ENCODE data around the gene TRIM29. TPM values are rescaled to one million over a fixed set of nuclear protein-coding genes. Genes with fewer than 3 reads are reported as not detected.

Gene TRIM29
- total RNA-seq, 1 donor from 2014 or later = not detected

DNA sequence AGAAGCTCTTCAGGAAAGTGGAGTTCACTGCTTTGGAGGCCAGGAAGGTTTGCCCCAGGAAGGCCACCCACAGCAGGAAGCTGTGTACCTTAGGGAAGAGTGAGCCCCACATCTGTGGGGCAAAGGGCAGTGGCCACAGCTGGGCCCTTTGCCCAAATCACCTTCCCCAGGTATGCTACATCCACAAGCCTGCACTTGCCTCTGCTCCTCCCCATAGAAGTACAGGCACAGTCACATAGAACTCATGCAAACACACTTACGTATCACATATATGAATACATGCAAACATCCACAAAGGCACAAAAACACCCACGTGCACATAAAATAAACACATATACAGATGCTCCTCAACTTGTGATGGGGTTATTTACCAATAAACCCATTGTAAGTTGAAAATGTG, 2.1 kb downstream of the TRIM29 start:
- peaks cover 34% of the 10 kb centered on the region for H3K27me3 Mint-ChIP-seq
- H3K4me3 Mint-ChIP-seq (ENCODE audit: low read depth) = no peak overlapping the region
- TF ChIP-seq, protein P1, sequence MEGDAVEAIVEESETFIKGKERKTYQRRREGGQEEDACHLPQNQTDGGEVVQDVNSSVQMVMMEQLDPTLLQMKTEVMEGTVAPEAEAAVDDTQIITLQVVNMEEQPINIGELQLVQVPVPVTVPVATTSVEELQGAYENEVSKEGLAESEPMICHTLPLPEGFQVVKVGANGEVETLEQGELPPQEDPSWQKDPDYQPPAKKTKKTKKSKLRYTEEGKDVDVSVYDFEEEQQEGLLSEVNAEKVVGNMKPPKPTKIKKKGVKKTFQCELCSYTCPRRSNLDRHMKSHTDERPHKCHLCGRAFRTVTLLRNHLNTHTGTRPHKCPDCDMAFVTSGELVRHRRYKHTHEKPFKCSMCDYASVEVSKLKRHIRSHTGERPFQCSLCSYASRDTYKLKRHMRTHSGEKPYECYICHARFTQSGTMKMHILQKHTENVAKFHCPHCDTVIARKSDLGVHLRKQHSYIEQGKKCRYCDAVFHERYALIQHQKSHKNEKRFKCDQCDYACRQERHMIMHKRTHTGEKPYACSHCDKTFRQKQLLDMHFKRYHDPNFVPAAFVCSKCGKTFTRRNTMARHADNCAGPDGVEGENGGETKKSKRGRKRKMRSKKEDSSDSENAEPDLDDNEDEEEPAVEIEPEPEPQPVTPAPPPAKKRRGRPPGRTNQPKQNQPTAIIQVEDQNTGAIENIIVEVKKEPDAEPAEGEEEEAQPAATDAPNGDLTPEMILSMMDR (IDR thresholded peaks at IDR 0.05; ENCODE audit: unreplicated experiment) = no peak
- H3K4me1 Mint-ChIP-seq (ENCODE audit: low read depth) = peaks cover 2% of the 10 kb centered on the region
- H3K9me3 Mint-ChIP-seq (ENCODE audit: low read depth) = no peaks in the 10 kb centered on the region
- no peak for DNase-seq (ENCODE audit: low spot score, unreplicated experiment)
- H3K27ac Mint-ChIP-seq = no peak overlapping the region
- H3K36me3 Mint-ChIP-seq (ENCODE audit: insufficient read depth) = no peaks in the 10 kb centered on the region

DNA sequence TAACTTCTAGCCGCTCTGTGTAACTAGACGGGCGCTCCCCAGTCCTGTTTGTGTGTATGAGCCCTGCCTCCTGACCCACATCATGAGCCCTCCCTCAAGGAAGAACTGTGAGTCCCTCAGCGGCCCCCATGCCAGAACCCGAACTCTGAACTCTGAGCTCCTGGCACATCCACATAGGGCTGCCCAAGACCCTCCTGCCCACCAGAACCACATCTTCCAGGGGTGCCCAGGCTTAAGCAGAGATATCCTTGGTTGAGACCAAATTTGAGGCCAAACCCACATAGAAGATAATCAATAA, 3.0 kb downstream of the TRIM29 start:
- Mint-ChIP-seq H3K4me3 (ENCODE audit: low read depth) (no peak overlapping the region), H3K27ac (no peak overlapping the region), H3K4me1 (ENCODE audit: low read depth) (peaks cover 2% of the 10 kb centered on the region), H3K9me3 (ENCODE audit: low read depth) (no peaks in the 10 kb centered on the region), H3K27me3 (peaks cover 29% of the 10 kb centered on the region), H3K36me3 (ENCODE audit: insufficient read depth) (no peaks in the 10 kb centered on the region)
- DNase-seq (ENCODE audit: low spot score, unreplicated experiment) = no peak
- TF ChIP-seq, protein P1 (IDR thresholded peaks at IDR 0.05; ENCODE audit: unreplicated experiment) = no peak

GRCh38 chr11:120134106-120134930, 3.6 kb downstream of the TRIM29 start:
- H3K4me3 Mint-ChIP-seq (ENCODE audit: low read depth) = no peak overlapping the region
- H3K9me3 Mint-ChIP-seq (ENCODE audit: low read depth) = no peaks in the 10 kb centered on the region
- TF ChIP-seq, protein P1 (IDR thresholded peaks at IDR 0.05; ENCODE audit: unreplicated experiment) = no peak
- peaks cover 2% of the 10 kb centered on the region for H3K4me1 Mint-ChIP-seq (ENCODE audit: low read depth)
- DNase-seq (ENCODE audit: low spot score, unreplicated experiment) = no peak
- H3K27me3 Mint-ChIP-seq = peaks cover 30% of the 10 kb centered on the region
- H3K27ac Mint-ChIP-seq = no peak overlapping the region
- H3K36me3 Mint-ChIP-seq (ENCODE audit: insufficient read depth) = no peaks in the 10 kb centered on the region

- Mint-ChIP-seq H3K4me3 (ENCODE audit: low read depth) (no peak overlapping the region), H3K4me1 (ENCODE audit: low read depth) (peaks cover 2% of the 10 kb centered on the region), H3K36me3 (ENCODE audit: insufficient read depth) (no peaks in the 10 kb centered on the region), H3K9me3 (ENCODE audit: low read depth) (no peaks in the 10 kb centered on the region), H3K27me3 (peaks cover 35% of the 10 kb centered on the region), H3K27ac (peak overlapping the region; percentile 19)
- DNase-seq (ENCODE audit: low spot score, unreplicated experiment) = no peak
- TF ChIP-seq, protein P1 (IDR thresholded peaks at IDR 0.05; ENCODE audit: unreplicated experiment) = no peak
Measured at GRCh38 chr11:120133216-120134105, 4.5 kb downstream of the TRIM29 start.

DNA sequence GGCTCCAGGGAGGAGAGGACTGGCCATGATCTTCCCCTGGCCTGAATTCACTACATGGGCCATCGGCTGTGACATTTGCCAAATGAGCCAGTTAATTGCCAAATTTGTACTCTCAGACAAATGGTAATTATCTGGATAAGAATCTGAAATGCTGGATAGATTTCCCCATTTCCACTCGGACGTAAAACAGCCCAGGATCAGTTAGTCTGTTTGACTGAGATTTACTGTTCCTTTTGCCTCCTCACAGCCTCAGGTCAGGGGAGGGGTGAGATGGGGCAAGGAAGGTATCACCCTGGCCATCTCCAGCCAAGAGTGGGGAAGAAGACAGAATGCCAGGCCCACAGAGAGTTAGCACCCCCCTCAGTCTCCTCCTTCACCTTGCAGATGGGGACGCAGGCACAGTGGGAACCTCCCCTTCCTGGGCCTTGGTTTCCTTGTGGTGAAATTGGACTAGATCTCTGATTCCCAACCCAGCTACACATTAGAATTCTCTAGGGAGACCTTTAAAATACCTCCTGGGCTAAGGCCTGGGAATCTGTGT, 5.2 kb downstream of the TRIM29 start:
- H3K27ac Mint-ChIP-seq = no peak overlapping the region
- H3K36me3 Mint-ChIP-seq (ENCODE audit: insufficient read depth) = no peaks in the 10 kb centered on the region
- no peak for DNase-seq (ENCODE audit: low spot score, unreplicated experiment)
- no peaks in the 10 kb centered on the region for H3K9me3 Mint-ChIP-seq (ENCODE audit: low read depth)
- peaks cover 41% of the 10 kb centered on the region for H3K27me3 Mint-ChIP-seq
- TF ChIP-seq, protein P1 (IDR thresholded peaks at IDR 0.05; ENCODE audit: unreplicated experiment) = no peak
- H3K4me1 Mint-ChIP-seq (ENCODE audit: low read depth) = no peaks in the 10 kb centered on the region
- H3K4me3 Mint-ChIP-seq (ENCODE audit: low read depth) = no peak overlapping the region

Measured in progenitor cell of endocrine pancreas (in vitro differentiated cells).